Measurements from ENCODE around the gene DDHD1.

Gene DDHD1

DNA sequence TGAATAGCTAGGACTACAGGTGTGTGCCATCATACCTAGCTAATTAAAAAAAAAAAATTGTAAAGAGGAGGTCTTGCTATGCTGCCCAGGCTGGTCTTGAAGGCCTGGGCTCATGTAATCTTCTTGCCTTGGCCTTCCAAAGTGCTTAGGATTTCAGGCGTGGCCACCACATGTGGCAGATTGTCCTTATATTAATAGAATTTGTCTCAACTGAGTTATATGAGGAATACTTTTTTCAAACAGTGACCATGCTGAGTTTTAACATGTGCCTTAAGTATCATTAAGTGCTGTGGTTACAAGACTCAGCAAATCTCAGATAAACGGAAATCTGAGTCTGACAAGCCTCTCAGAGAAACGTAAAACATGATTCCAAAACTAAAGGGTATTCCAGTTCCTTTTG, 119.1 kb downstream of the DDHD1 start:
- no peak for DNase-seq (ENCODE audit: low read depth, low spot score)

GRCh38 chr14:53032838-53033390, 120.2 kb downstream of the DDHD1 start:
- DNase-seq (ENCODE audit: low read depth, low spot score), result no peak

- no peak for DNase-seq (ENCODE audit: low read depth, low spot score)
These were observed 120.8 kb downstream of the DDHD1 start for GRCh38 chr14:53032161-53032803.

- no peak for DNase-seq (ENCODE audit: low read depth, low spot score)
These were observed 125.6 kb downstream of the DDHD1 start for GRCh38 chr14:53027562-53027961.

- no peak for DNase-seq (ENCODE audit: low read depth, low spot score)
These were observed 126.1 kb downstream of the DDHD1 start for GRCh38 chr14:53027041-53027440.

DNA sequence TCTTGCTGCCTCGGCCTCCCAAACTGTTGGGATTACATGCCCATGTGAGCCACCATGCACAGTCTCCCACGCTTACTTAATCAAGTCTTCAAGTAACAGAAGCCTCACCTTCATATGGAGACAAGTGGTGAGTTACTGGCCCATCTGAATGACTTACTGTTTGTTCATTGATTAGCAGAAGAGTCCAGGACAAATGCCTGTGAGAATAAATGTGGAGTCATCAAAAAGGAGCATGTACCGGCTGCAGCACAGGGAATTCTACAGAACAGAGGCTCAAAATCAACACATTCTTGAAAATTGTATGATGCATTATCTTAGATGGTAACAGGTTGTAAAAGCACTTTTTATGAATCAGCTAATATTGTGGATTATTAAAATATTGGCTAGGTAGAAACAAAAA, 129.8 kb downstream of the DDHD1 start:
- DNase-seq (ENCODE audit: low read depth, low spot score), result no peak

- no peak for DNase-seq (ENCODE audit: low read depth, low spot score)
These were observed 130.5 kb downstream of the DDHD1 start for GRCh38 chr14:53022593-53022992.

DNA sequence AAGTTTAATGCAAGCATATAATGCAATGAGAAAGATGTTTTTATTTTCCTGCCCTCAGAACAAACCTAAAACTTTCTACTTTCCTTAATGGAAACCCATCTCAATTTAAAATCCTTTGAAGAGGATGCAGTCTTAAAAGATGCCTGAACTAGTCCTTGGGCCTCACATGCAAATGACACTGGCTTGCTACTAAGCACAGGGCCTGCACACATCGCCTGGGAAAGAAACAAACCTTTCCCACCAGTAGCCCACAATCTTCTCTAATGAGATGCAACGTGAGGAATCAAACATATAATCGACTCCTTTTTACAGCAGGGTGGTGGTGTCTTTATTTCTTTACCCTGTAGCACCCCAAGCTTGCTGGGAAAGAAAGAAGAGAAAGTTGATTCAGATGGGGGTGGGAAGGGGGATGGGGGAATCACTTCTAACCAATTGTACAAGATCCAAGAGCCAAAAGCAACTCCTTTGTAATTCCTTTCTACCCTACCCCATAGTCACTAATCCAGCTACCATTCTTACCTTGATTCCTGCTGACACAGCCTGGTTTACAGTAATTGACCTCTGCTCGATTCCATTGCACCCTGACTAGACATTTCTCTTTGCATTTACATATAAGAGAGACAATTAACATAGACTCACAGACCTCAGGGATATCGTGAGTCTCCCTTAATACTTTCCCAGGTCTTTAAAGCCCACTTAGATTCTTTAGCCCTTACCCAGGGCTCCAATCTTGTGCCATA, 132.8 kb downstream of the DDHD1 start:
- DNase-seq (ENCODE audit: low read depth, low spot score), result no peak

DNA sequence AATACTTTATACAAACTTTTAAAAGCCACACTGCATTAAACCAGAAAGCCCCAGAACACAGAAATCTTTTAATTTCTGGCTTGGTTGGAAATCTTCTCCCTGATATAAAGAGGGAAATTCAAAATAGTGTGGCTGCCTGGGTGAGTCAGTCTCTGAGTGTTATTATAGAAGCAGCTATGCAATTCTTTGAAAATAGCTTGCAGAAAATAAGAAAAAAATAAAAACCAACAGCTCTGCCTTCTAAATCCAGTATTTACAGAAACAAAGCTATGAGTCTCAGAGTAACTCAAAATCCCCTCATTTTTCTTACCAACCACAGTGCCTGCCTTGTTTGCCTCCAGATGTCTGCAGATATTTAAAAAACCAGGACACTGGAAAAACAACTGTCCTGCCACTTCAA, 133.7 kb downstream of the DDHD1 start:
- no peak for DNase-seq (ENCODE audit: low read depth, low spot score)

DNA sequence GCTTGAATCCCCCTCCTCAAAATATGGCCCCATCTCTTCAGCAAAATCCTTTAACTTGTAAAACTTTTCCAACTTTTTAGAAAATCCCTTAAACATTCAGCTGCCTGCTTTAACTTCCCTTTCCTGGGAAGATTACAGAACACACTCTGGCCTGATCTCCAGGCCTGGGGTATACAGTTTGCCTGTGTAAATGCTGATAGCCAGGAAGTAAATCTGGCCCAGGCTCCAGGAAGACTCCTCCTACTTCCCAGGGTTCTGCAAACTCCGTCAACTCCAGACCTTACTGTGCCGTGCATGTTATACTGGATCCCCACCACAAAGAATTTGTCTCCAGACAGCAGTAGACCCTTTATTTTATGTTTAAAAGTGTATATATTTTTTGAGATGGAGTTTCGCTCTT, 135.3 kb downstream of the DDHD1 start:
- DNase-seq (ENCODE audit: low read depth, low spot score), result no peak

- DNase-seq (ENCODE audit: low read depth, low spot score), result no peak
These were observed 136.2 kb downstream of the DDHD1 start for GRCh38 chr14:53016919-53017318.

- no peak for DNase-seq (ENCODE audit: low read depth, low spot score)
These were observed 136.6 kb downstream of the DDHD1 start for GRCh38 chr14:53016491-53016890.

DNA sequence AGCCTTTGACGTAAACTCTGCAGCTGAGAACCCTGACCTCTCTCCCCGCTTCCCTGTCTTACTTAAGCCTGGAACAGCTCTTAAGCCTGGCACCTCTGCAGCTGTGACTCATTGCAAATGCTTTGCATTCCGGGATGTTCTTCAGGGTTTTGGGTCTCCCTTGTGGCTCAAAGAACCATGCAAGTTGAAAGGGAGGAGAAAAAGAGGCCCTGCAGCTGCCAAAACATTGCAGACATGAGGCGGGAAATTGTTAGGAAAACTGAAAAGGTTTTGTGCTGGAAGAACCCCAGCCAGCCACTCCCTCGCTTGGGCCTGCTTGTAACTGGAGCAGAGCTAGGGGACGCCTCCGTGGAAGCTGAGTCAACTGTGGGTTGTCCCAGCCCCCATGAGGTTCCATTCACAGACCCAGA, 142.1 kb downstream of the DDHD1 start:
- no peak for DNase-seq (ENCODE audit: low read depth, low spot score)

DNA sequence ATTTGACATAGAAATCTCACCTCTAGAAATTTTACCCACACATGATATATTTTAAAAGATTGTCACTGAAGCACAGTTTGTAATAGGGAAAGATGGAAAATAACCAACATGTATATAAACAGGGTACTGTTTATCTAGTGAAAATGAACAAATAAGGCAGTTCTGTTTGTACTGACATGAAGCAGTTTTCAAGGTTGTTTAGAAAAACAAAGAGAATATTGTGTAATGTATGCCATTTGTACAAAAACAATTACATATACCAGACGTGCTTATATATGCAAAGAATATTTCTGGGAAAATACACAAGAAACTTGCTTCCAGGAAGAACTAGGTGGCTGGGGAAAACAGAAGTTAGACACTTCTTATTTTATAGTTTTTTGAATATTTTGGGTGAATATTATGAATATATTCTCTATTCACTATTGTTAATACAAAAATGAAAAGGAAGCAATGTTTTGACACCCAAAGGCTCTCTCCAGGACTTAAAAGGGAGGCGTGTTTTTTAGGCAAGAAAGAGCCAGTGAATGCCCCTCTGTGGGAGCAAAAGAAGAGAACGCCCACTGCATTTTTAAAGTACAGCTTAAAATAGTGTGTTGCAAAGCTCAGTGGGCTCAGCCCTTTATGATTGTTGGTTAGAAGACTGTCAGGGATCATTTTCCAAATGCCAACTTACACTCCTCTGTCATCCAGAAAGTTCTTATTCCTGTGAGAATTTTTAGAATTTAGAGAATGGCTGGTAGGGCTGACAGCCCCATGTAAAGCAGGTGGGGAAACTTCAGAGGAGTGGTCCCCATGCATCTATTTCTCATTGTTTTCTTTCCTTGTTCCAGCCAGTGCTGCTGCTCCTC, 142.7 kb downstream of the DDHD1 start:
- DNase-seq (ENCODE audit: low read depth, low spot score), result no peak

GRCh38 chr14:53006931-53007562, 146.1 kb downstream of the DDHD1 start:
- no peak for DNase-seq (ENCODE audit: low read depth, low spot score)

- DNase-seq (ENCODE audit: low read depth, low spot score), result no peak
These were observed 148.1 kb downstream of the DDHD1 start for GRCh38 chr14:53004976-53005375.

DNA sequence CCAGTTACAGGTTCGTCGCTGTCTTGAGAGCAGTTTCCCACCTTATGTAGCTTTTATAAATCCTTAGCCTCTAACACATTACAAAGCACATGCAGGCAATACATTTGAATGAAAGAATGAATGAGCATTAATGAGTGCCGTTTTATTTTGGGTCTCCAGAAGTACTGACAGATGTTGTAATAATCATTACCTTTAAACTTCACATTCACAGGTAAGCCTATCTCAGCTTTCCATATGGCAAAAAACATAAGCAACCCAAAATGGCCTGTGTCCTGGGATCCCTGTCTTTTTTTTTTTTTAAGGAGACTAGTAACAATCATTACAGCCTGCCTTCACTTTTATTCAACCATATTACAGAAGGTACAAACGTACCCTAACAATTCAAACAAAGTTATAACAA, 149.3 kb downstream of the DDHD1 start:
- DNase-seq (ENCODE audit: low read depth, low spot score), result no peak

GRCh38 chr14:53002576-53002975, 150.5 kb downstream of the DDHD1 start:
- no peak for DNase-seq (ENCODE audit: low read depth, low spot score)

DNA sequence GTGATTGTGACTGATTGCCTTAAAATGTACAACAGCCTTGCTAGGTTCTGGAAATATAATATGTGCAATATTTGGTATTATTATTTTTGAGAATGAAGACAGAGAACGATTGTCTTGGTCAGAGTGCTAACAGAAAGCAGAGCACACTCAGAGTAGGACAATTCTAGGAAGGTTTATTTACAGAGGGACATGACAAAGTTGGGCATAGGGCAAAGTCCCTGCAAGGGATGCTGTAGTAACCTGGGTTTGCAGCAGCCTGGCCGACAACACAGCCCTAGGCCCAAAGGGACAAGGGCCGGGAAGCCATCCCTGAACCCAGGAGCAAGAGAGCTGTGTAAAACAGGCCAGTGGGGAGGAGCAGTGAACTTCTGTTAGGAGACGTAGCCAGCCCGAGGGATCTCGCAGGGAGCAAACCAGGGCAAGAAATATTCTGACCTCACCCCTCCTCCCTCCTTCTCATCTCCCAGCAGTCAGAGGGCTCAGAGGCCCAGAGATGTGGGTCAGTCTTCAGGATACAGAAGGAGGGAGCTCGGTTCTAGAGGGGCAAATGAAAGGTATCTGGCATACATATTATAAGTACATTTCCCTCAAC, 151.2 kb downstream of the DDHD1 start:
- no peak for DNase-seq (ENCODE audit: low read depth, low spot score)

- no peak for DNase-seq (ENCODE audit: low read depth, low spot score)
These were observed 154.6 kb downstream of the DDHD1 start for GRCh38 chr14:52998376-52999015.

DNA sequence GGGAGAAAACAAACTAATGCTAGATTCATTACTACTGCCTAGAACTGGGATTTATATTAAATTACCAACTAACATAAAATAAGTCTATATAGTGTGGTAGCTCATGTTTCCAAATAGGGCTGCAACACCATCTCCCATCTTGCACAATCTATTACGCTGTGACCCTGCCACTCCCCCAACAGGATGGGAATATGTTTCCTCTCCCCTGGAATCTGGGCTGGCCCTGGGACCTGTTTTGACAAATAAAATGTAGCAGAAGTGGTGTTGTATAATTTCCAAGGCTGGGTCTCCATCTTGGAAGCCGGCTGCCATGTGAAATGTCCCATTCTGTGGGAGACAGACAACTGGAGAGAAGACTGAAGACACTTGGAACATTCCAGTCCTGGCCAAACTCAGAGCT, 156.6 kb downstream of the DDHD1 start:
- no peak for DNase-seq (ENCODE audit: low read depth, low spot score)

Measured in activated naive CD8-positive, alpha-beta T cell treated with anti-CD3 and anti-CD28 coated beads, Interleukin-2, amount 50 U/mL, for 16 hours (primary cell).